Activated CD4-positive, alpha-beta T cell treated with anti-CD3 and anti-CD28 coated beads, Interleukin-2, amount 10 ng/mL, durations not matched to agents 24 days and 14 days (primary cell): ENCODE results near the gene WSCD1. TPM values are rescaled to one million over a fixed set of nuclear protein-coding genes. Genes with fewer than 3 reads are reported as not detected.

Experiments used
- DNase-seq: peaks from one replicate; pipeline ENCODE4 v3.0.0; 2022
- H3K27ac Mint-ChIP-seq: one replicate; pipeline ENCODE4 v1.8.0; 2022; ENCODE audit warnings: mild to moderate bottlenecking, mixed read lengths
- H3K27me3 Mint-ChIP-seq: one replicate; pipeline ENCODE4 v1.8.0; 2022; ENCODE audit warnings: mixed read lengths
- H3K36me3 Mint-ChIP-seq: one replicate; pipeline ENCODE4 v1.8.0; 2022; ENCODE audit warnings: low read depth, mild to moderate bottlenecking, mixed read lengths
- H3K4me1 Mint-ChIP-seq: one replicate; pipeline ENCODE4 v1.8.0; 2021; ENCODE audit warnings: mixed read lengths
- H3K4me3 Mint-ChIP-seq: one replicate; pipeline ENCODE4 v1.8.0; 2022; ENCODE audit warnings: mild to moderate bottlenecking, moderate library complexity, mixed read lengths
- H3K9me3 Mint-ChIP-seq: one replicate; pipeline ENCODE4 v1.8.0; 2021; ENCODE audit warnings: mixed read lengths
- intact Hi-C: fragments of 100-400 bp; cut with micrococcal nuclease; formaldehyde crosslinking; loops from one replicate; pipeline ENCODE4 v1.15.1; 2023
- total RNA-seq: library from RNA; stranded (reverse); gene quantifications from 2 replicates; pipeline ENCODE4 v1.2.3, GENCODE V29; 2022

The WSCD1 gene
- total RNA-seq, 1 donor from 2014 or later, result not detected

GRCh38 chr17:6070913-6071511 lies 833 bp downstream of the WSCD1 start:
- Mint-ChIP-seq H3K27ac (no peak overlapping the region), H3K4me3 (no peak overlapping the region), H3K4me1 (peaks cover 6% of the 10 kb centered on the region), H3K9me3 (no peaks in the 10 kb centered on the region), H3K36me3 (no peaks in the 10 kb centered on the region), H3K27me3 (peaks cover 58% of the 10 kb centered on the region)
- DNase-seq, result no peak
- intact Hi-C loops, result no loop called here

- Mint-ChIP-seq H3K4me1 (peaks cover 6% of the 10 kb centered on the region), H3K4me3 (no peak overlapping the region), H3K27me3 (peaks cover 56% of the 10 kb centered on the region), H3K36me3 (no peaks in the 10 kb centered on the region), H3K27ac (no peak overlapping the region), H3K9me3 (no peaks in the 10 kb centered on the region)
- no peak for DNase-seq
- intact Hi-C loops, result no loop called here
Measured at GRCh38 chr17:6071528-6072065, 1.4 kb downstream of the WSCD1 start.

DNA sequence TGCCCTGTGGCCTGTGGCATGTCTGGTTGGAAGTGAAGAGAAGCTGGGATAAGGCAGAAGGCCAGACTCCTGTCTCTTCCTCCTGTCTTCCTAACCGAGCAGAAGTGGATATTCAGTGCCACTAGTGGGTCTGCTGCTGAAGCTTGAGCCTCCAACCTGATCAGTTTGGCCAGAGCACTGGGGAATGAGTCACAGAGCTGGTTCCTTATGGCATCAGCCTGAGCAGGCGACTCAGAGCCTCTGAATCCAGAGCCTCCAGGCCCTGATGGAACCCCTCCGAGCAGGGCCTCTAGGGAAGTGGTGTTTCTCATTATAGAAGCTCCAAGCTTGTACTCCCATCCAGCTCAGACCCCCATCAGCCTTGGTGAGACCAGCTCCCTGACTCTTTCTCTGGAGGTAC lies 2.0 kb downstream of the WSCD1 start:
- H3K27me3 Mint-ChIP-seq, result peaks cover 51% of the 10 kb centered on the region
- no peaks in the 10 kb centered on the region for H3K36me3 Mint-ChIP-seq
- no peaks in the 10 kb centered on the region for H3K9me3 Mint-ChIP-seq
- H3K4me1 Mint-ChIP-seq, result peaks cover 6% of the 10 kb centered on the region
- no peak overlapping the region for H3K4me3 Mint-ChIP-seq
- DNase-seq, result no peak
- H3K27ac Mint-ChIP-seq, result no peak overlapping the region
- intact Hi-C loops, result no loop called here

- Mint-ChIP-seq H3K36me3 (no peaks in the 10 kb centered on the region), H3K4me1 (peaks cover 6% of the 10 kb centered on the region), H3K4me3 (no peak overlapping the region), H3K27me3 (peaks cover 47% of the 10 kb centered on the region), H3K9me3 (no peaks in the 10 kb centered on the region), H3K27ac (no peak overlapping the region)
- no peak for DNase-seq
- intact Hi-C loops, result no loop called here
Measured at GRCh38 chr17:6072611-6073010, 2.4 kb downstream of the WSCD1 start.

DNA sequence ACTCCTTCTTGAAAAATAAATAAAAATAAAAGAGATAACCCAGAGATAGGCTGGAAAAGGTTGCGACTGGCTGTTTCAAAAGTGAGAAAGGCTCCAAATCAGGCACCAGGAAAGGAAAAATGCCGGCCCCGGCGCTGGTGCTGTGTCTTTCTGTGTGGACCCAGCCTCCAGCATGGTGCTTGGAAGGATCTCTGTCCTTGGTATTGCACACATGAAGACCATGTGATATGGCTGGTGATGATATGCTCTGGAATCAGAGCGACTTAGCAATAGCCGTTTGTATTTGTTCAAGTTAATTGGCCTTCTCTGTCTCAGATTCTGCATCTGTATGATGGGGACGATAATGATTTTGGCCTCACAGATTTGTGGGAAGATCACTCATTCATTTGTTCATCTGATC lies 3.4 kb downstream of the WSCD1 start:
- H3K27me3 Mint-ChIP-seq, result peaks cover 39% of the 10 kb centered on the region
- H3K9me3 Mint-ChIP-seq, result no peaks in the 10 kb centered on the region
- peaks cover 6% of the 10 kb centered on the region for H3K4me1 Mint-ChIP-seq
- intact Hi-C loops, result no loop called here
- no peak overlapping the region for H3K27ac Mint-ChIP-seq
- H3K4me3 Mint-ChIP-seq, result no peak overlapping the region
- H3K36me3 Mint-ChIP-seq, result no peaks in the 10 kb centered on the region
- no peak for DNase-seq

DNA sequence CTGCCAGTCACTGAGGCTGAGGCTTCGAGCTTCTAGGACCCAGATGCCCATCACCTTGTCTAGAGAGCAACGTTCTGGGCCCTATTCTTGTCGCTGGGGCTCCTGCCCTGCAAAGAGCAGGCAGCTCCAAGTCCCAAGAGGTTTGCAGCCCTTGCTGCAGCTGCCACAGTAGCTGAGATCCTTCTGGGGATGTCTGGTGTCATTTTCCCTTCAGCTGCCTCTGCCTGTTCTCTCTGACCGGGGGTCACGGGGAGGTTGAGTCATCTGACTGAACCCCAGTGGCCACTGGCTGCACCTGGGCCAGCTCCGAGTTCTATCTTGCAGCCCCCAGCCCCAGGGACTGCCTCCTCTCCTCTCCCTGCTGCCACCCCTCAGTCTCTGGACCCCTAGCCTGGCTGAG lies 4.9 kb downstream of the WSCD1 start:
- peaks cover 25% of the 10 kb centered on the region for H3K27me3 Mint-ChIP-seq
- intact Hi-C loops, result no loop called here
- no peaks in the 10 kb centered on the region for H3K36me3 Mint-ChIP-seq
- H3K4me1 Mint-ChIP-seq, result no peaks in the 10 kb centered on the region
- H3K4me3 Mint-ChIP-seq, result no peak overlapping the region
- no peak overlapping the region for H3K27ac Mint-ChIP-seq
- H3K9me3 Mint-ChIP-seq, result no peaks in the 10 kb centered on the region
- no peak for DNase-seq

DNA sequence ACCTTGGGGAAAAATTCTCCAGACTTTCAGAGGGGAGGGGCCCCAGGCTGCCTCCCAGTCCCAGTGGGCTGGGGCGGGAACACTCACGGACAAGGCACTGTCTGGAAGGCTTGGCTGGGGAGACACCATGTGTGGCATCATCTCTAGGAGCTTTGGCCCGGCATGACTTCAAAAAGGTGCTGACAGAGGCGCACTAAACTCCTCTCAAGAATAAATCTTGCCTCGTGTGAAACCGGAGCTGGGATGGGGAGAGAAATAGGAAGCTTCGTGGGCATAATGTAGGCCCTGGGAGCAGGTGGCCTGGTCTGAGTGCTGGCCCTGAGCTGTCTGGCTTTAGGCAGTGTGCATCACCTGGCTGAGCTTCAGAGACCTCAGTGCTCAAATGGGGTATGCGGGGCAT lies 5.7 kb downstream of the WSCD1 start:
- H3K27me3 Mint-ChIP-seq, result peaks cover 25% of the 10 kb centered on the region
- DNase-seq, result no peak
- no peaks in the 10 kb centered on the region for H3K36me3 Mint-ChIP-seq
- intact Hi-C loops, result no loop called here
- H3K27ac Mint-ChIP-seq, result no peak overlapping the region
- no peaks in the 10 kb centered on the region for H3K9me3 Mint-ChIP-seq
- H3K4me3 Mint-ChIP-seq, result no peak overlapping the region
- no peaks in the 10 kb centered on the region for H3K4me1 Mint-ChIP-seq

GRCh38 chr17:6077752-6078151 lies 7.6 kb downstream of the WSCD1 start:
- no peaks in the 10 kb centered on the region for H3K36me3 Mint-ChIP-seq
- no peak for DNase-seq
- no peak overlapping the region for H3K4me3 Mint-ChIP-seq
- intact Hi-C loops, result no loop called here
- peaks cover 9% of the 10 kb centered on the region for H3K27me3 Mint-ChIP-seq
- H3K9me3 Mint-ChIP-seq, result no peaks in the 10 kb centered on the region
- no peaks in the 10 kb centered on the region for H3K4me1 Mint-ChIP-seq
- H3K27ac Mint-ChIP-seq, result no peak overlapping the region

DNA sequence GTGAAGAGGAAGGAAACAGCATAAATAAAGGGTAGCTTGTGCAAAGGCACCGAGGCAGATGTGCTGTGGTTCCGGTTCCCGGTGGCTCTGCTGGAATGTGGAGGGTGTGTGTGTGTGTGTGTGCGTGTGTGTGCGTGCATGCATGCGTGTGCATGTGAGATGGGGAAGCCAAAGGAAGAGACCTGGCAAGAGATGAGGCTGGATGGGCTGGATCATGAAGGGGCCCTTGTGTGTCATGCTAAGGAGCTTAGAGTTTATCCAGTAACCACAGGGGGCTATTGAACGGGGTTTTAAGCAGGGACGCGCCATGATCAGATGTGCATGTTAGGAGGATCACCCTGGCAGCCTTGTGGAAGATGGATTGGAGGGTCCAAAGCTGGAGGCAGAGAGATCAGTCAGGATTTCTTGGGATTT lies 8.3 kb downstream of the WSCD1 start:
- no peak overlapping the region for H3K27ac Mint-ChIP-seq
- H3K4me3 Mint-ChIP-seq, result no peak overlapping the region
- DNase-seq, result no peak
- no peaks in the 10 kb centered on the region for H3K36me3 Mint-ChIP-seq
- peaks cover 3% of the 10 kb centered on the region for H3K27me3 Mint-ChIP-seq
- intact Hi-C loops, result no loop called here
- H3K9me3 Mint-ChIP-seq, result no peaks in the 10 kb centered on the region
- no peaks in the 10 kb centered on the region for H3K4me1 Mint-ChIP-seq

GRCh38 chr17:6079155-6079888 lies 9.1 kb downstream of the WSCD1 start:
- intact Hi-C loops, result no loop called here
- no peak overlapping the region for H3K4me3 Mint-ChIP-seq
- DNase-seq, result no peak
- H3K27ac Mint-ChIP-seq, result no peak overlapping the region
- no peaks in the 10 kb centered on the region for H3K36me3 Mint-ChIP-seq
- no peaks in the 10 kb centered on the region for H3K9me3 Mint-ChIP-seq
- H3K4me1 Mint-ChIP-seq, result no peaks in the 10 kb centered on the region
- H3K27me3 Mint-ChIP-seq, result no peaks in the 10 kb centered on the region

DNA sequence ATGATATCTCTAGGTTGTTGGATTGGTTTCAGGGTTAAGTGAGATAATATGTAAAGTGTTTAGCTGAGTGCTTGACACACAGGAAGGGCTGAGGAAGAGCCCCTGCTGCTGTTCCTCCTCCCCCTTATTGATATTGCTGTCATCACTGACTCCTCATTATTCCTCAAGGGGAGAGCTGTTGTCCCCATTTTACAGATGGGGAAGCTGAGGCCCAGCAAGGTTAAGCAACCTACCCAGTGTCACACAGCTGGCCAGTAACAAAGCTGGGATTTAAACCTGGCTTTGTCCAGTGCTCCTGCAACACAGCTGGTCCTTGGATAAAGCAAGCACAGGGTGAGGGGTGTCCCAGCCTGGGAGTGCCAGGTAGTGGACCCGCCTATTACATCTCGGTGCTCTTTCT lies 9.8 kb downstream of the WSCD1 start:
- intact Hi-C loops, result no loop called here
- no peaks in the 10 kb centered on the region for H3K4me1 Mint-ChIP-seq
- no peak overlapping the region for H3K4me3 Mint-ChIP-seq
- DNase-seq, result no peak
- H3K9me3 Mint-ChIP-seq, result no peaks in the 10 kb centered on the region
- no peak overlapping the region for H3K27ac Mint-ChIP-seq
- H3K27me3 Mint-ChIP-seq, result no peaks in the 10 kb centered on the region
- no peaks in the 10 kb centered on the region for H3K36me3 Mint-ChIP-seq

DNA sequence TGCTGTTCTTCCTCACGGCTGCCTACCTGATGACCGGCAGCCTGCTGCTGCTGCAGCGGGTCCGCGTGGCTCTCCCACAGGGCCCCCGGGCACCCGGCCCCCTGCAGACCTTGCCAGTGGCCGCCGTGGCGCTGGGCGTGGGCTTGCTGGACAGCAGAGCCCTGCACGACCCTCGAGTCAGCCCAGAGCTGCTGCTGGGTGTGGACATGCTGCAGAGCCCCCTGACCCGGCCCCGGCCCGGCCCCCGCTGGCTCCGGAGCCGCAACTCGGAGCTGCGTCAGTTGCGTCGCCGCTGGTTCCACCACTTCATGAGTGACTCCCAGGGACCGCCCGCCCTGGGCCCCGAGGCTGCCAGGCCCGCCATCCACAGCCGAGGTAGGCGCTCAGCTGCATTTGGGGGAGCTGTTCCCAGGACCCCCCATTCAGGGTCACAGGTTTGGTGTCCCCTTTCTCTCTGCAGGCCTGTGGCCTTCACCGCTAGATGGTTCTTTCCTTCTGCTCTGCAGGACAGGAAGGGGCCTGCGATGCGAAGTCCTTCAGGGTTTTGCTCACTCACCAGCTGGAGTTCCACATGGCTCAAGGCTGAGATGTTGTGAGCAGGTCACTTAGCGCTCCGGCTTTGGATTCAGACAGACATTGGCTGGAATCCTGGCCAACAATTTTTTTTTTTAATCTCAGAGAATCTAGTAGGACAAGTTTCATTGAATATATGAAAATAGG lies 10.7 kb downstream of the WSCD1 start:
- H3K4me3 Mint-ChIP-seq, result no peak overlapping the region
- intact Hi-C loops, result no loop called here
- no peak for DNase-seq
- H3K27me3 Mint-ChIP-seq, result no peaks in the 10 kb centered on the region
- H3K27ac Mint-ChIP-seq, result no peak overlapping the region
- no peaks in the 10 kb centered on the region for H3K4me1 Mint-ChIP-seq
- H3K36me3 Mint-ChIP-seq, result no peaks in the 10 kb centered on the region
- H3K9me3 Mint-ChIP-seq, result no peaks in the 10 kb centered on the region

DNA sequence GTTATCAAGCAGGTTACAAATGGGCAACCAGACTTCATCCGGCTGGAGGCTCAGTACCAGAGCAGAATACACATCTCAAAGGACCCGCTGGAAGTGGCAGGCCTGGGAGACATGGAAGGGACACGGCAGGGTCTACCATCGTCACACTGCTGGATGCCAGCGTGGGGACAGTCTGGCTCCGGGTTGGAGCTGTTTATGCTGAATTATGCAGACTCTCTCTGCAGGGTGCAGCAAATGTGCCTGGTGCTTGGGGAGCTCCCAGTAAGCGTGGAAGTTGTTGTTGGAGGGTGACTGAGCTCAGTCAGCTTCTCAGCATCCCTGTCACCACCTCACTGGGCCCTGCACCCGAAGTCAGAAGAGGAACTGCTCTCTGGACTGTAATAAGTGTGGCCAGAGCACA lies 12.2 kb downstream of the WSCD1 start:
- Mint-ChIP-seq H3K4me1 (no peaks in the 10 kb centered on the region), H3K4me3 (no peak overlapping the region), H3K36me3 (no peaks in the 10 kb centered on the region), H3K27me3 (no peaks in the 10 kb centered on the region), H3K9me3 (no peaks in the 10 kb centered on the region), H3K27ac (no peak overlapping the region)
- intact Hi-C loops, result no loop called here
- DNase-seq, result no peak
